ENCODE measurements around the gene ADAMTSL1. TPM values are rescaled to one million over a fixed set of nuclear protein-coding genes. Genes with fewer than 3 reads are reported as not detected.

Gene ADAMTSL1
- total and polyA plus RNA-seq, 9 of the 15 experiments (the other 6 are each of a cell fraction or from before 2014, with no cell fraction given) = 0.01 TPM; not detected in 8

DNA sequence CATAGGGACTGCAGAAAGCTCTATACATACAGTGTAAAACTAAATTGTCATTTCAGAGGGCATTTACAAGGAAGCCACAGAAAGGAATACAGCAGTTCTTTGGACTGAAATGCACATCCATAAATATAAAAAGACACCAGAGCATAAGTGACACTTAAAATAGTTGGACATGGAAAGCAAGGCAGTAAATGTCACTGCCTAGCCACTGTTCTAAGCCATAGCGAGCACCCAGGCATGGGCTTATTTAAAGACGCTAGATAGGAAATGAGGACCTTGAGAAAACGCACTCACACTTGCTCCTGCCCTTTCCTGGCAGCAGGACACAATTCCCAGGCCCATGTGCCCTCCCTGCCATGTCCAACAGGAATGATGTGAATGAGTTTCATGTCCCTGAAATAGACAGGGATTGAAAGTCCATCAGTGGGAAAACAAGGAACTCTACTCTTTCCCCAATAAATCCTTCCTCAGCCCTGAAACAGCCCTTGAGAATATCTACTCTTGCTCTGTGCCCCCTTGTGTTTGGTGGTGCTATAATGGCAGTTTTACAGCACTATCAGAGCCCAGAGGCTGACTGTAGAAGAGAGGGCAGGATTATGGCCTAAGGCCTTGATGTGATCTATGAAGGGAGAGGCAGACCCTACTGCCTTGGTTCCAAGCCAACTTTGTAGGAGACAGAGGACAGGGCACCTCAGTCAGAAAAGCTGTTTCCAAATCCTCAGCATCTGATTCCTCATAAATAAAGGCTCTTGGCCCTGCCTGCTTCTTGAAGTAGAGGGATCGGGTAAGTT lies 376.1 kb downstream of the ADAMTSL1 start:
- H3K9ac ChIP-seq (ENCODE audit: insufficient read depth in 1 of 2, low read depth in 2 of 2, low read length in 2 of 2) = no peak overlapping the region
- TF ChIP-seq ZBTB1 (CRISPR knock-in tag; IDR thresholded peaks at IDR 0.05; ENCODE audit: borderline replicate concordance, low read depth) (no peak), ZNF324 (CRISPR knock-in tag; IDR thresholded peaks at IDR 0.05) (no peak), SIN3A (IDR thresholded peaks at IDR 0.05; ENCODE audit: borderline replicate concordance in 2 of 2, control insufficient read depth in 1 of 2, low read depth in 2 of 2, low read length in 2 of 2) (no peak), KAT8 (IDR thresholded peaks at IDR 0.05; ENCODE audit: low read depth) (no peak), TARDBP (IDR thresholded peaks at IDR 0.05) (no peak)
- TF ChIP-seq, protein P1, sequence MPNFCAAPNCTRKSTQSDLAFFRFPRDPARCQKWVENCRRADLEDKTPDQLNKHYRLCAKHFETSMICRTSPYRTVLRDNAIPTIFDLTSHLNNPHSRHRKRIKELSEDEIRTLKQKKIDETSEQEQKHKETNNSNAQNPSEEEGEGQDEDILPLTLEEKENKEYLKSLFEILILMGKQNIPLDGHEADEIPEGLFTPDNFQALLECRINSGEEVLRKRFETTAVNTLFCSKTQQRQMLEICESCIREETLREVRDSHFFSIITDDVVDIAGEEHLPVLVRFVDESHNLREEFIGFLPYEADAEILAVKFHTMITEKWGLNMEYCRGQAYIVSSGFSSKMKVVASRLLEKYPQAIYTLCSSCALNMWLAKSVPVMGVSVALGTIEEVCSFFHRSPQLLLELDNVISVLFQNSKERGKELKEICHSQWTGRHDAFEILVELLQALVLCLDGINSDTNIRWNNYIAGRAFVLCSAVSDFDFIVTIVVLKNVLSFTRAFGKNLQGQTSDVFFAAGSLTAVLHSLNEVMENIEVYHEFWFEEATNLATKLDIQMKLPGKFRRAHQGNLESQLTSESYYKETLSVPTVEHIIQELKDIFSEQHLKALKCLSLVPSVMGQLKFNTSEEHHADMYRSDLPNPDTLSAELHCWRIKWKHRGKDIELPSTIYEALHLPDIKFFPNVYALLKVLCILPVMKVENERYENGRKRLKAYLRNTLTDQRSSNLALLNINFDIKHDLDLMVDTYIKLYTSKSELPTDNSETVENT (CRISPR knock-in tag; IDR thresholded peaks at IDR 0.05) = no peak
- H3K4me2 ChIP-seq (ENCODE audit: insufficient read depth, low read length) = no peak overlapping the region
- H3K4me3 ChIP-seq = no peak overlapping the region
- in situ Hi-C loops (cut with MboI) (no loop called here), intact Hi-C loops (cut with micrococcal nuclease) (no loop called here)
- no peaks in the 10 kb centered on the region for H4K20me1 ChIP-seq (replicated peaks; ENCODE audit: control insufficient read depth, insufficient read depth, low read length)
- 4% methylated on average over 3 of the region's 4 CpGs for WGBS (ENCODE audit: insufficient coverage, low coverage, missing lambda C conversion rate)
- BruUV-seq (replicated peaks) = no TSS peak
- H3K9me1 ChIP-seq (ENCODE audit: control insufficient read depth, insufficient read depth, low read length) = no peaks in the 10 kb centered on the region
- ATAC-seq (no peak), FAIRE-seq (no peak), DNase-seq (ENCODE audit: extremely low read depth in 1 of 4, low spot score in 3 of 4) (no peak)
- CTCF ChIA-PET (ENCODE audit: low intra/inter-chr PET ratio) = no interaction called here
- no peaks in the 10 kb centered on the region for H3K79me2 ChIP-seq (ENCODE audit: control insufficient read depth, insufficient read depth, low read length)
- H2AFZ ChIP-seq (ENCODE audit: low read depth, low read length) = no peak overlapping the region
- H3K9me3 ChIP-seq (replicated peaks; ENCODE audit: control insufficient read depth, insufficient read depth, low read depth, low read length) = no peaks in the 10 kb centered on the region
- POLR2A ChIA-PET = no interaction called here
- H3K27me3 ChIP-seq (ENCODE audit: control insufficient read depth in 2 of 2, insufficient read depth in 2 of 2, low read length in 2 of 2) = no peaks in the 10 kb centered on the region
- H3K36me3 ChIP-seq (ENCODE audit: control insufficient read depth, insufficient read depth, low read length) = no peaks in the 10 kb centered on the region
- H3K4me1 ChIP-seq (replicated peaks in 1 of 2; ENCODE audit: control insufficient read depth in 2 of 2, insufficient read depth in 2 of 2, low read length in 2 of 2) = no peaks in the 10 kb centered on the region
- no peak overlapping the region for H3K27ac ChIP-seq (ENCODE audit: extremely low read depth, low read depth, low read length)

Measured in K562 (cell line).